K562 (cell line): ENCODE measurements around the gene TMEM92. TPM values are rescaled to one million over a fixed set of nuclear protein-coding genes. Genes with fewer than 3 reads are reported as not detected.

ENCODE experiments used
- ARID1B ChIP-seq: fragments of 450-650 bp; IDR thresholded peaks from 2 replicates; pipeline ENCODE4 v1.6.1; 2016; ENCODE audit warnings: antibody characterized with exemption, mild to moderate bottlenecking, inconsistent platforms
- ARID3A ChIP-seq: IDR thresholded peaks from 2 replicates; pipeline ENCODE4 v1.6.1; 2012; ENCODE audit warnings: low read depth, low read length, improper control_type of control experiment, borderline replicate concordance
- CCNT2 ChIP-seq: IDR thresholded peaks from 2 replicates; pipeline ENCODE4 v1.6.1; 2011; ENCODE audit warnings: borderline replicate concordance, low read depth, mild to moderate bottlenecking, moderate library complexity, mixed read lengths, low read length; ENCODE audit not compliant: insufficient read length; ENCODE audit errors: extremely low read depth
- CTCF ChIP-seq, 3 experiments: IDR thresholded peaks in 2 of 3; conservative IDR thresholded peaks in 1 of 3; 2 replicates each; pipeline ENCODE4 v1.5.1; 2011 to 2012; ENCODE audit warnings: low read length in 3 of 3, mild to moderate bottlenecking in 3 of 3, control low read depth in 2 of 3, improper control_type of control experiment in 1 of 3, inconsistent platforms in 1 of 3, low read depth in 1 of 3, mixed read lengths in 1 of 3, moderate library complexity in 1 of 3; ENCODE audit not compliant: insufficient read depth in 2 of 3
- EHMT2 ChIP-seq: fragments of 450-650 bp; IDR thresholded peaks from 2 replicates; pipeline ENCODE4 v1.6.1; 2018; ENCODE audit warnings: antibody characterized with exemption
- HLTF ChIP-seq: fragments of 450-650 bp; IDR thresholded peaks from 2 replicates; pipeline ENCODE4 v1.6.1; 2016
- ILF3 ChIP-seq: fragments of 450-650 bp; IDR thresholded peaks from 2 replicates; pipeline ENCODE4 v1.6.1; 2018; ENCODE audit warnings: antibody characterized with exemption, mild to moderate bottlenecking, moderate library complexity, borderline replicate concordance
- KDM4B ChIP-seq, 2 experiments: fragments of 450-650 bp in 1 of 2; sonication (generic) in 1 of 2; IDR thresholded peaks; 2 replicates each; pipeline ENCODE4 v1.6.1; 2016 to 2017; ENCODE audit warnings: borderline replicate concordance in 2 of 2, antibody characterized with exemption in 1 of 2, low read depth in 1 of 2, mild to moderate bottlenecking in 1 of 2
- L3MBTL2 ChIP-seq: fragments of 450-650 bp; IDR thresholded peaks from 2 replicates; pipeline ENCODE4 v1.6.1; 2016; ENCODE audit warnings: mild to moderate bottlenecking, moderate library complexity
- MAFF ChIP-seq: IDR thresholded peaks from 2 replicates; pipeline ENCODE4 v1.6.1; 2012; ENCODE audit warnings: low read length, improper control_type of control experiment
- MAZ ChIP-seq, 2 experiments: fragments of 450-650 bp in 1 of 2; sonication (generic) in 1 of 2; formaldehyde crosslinking; IDR thresholded peaks in 1 of 2; conservative IDR thresholded peaks in 1 of 2; 2 replicates each; pipeline versions ENCODE4 v1.4.0 to v1.5.0; 2020; ENCODE audit warnings: mild to moderate bottlenecking in 1 of 2, missing genetic modification reagents in 1 of 2
- MEF2A ChIP-seq: IDR thresholded peaks from 2 replicates; pipeline ENCODE4 v1.6.1; 2011; ENCODE audit warnings: low read depth, mild to moderate bottlenecking, low read length, moderate library complexity; ENCODE audit not compliant: control insufficient read depth
- MEF2D ChIP-seq: conservative IDR thresholded peaks from 2 replicates; pipeline ENCODE4 v1.6.1; 2016; ENCODE audit warnings: low read depth, missing genetic modification characterization, missing compliant biosample characterization
- NBN ChIP-seq: fragments of 450-650 bp; IDR thresholded peaks from 2 replicates; pipeline ENCODE4 v1.6.1; 2016; ENCODE audit warnings: low read depth, mild to moderate bottlenecking
- NFIC ChIP-seq: fragments of 450-650 bp; IDR thresholded peaks from 2 replicates; pipeline ENCODE4 v1.6.1; 2017; ENCODE audit warnings: mild to moderate bottlenecking, inconsistent platforms
- NUFIP1 ChIP-seq: fragments of 450-650 bp; IDR thresholded peaks from 2 replicates; pipeline ENCODE4 v1.6.1; 2018; ENCODE audit not compliant: partially characterized antibody
- PHF20 ChIP-seq: fragments of 450-650 bp; IDR thresholded peaks from 2 replicates; pipeline ENCODE4 v1.6.1; 2018; ENCODE audit not compliant: partially characterized antibody
- SRSF1 ChIP-seq: fragments of 200-400 bp; formaldehyde crosslinking; IDR thresholded peaks from 2 replicates; pipeline ENCODE4 v1.6.1; 2017; ENCODE audit warnings: mild to moderate bottlenecking, low read depth, low read length, moderate library complexity
- TCF7 ChIP-seq: sonication (generic); IDR thresholded peaks from 2 replicates; pipeline ENCODE4 v1.6.1; 2016; ENCODE audit warnings: antibody characterized with exemption, borderline replicate concordance
- U2AF1 ChIP-seq: fragments of 200-400 bp; formaldehyde crosslinking; optimal IDR thresholded peaks from 2 replicates; pipeline ENCODE3; 2017; ENCODE audit warnings: mild to moderate bottlenecking, low read depth, low read length, moderate library complexity
- U2AF2 ChIP-seq: fragments of 200-400 bp; formaldehyde crosslinking; optimal IDR thresholded peaks from 2 replicates; pipeline ENCODE3; 2017; ENCODE audit warnings: low read depth, mild to moderate bottlenecking, low read length
- ZNF707 ChIP-seq: fragments of 250-450 bp; sonication (Bioruptor Pico); conservative IDR thresholded peaks from 2 replicates; pipeline ENCODE4 v1.8.0; 2022; ENCODE audit warnings: inconsistent platforms, mild to moderate bottlenecking, moderate library complexity
- ZNF717 ChIP-seq: fragments of 250-450 bp; sonication (Bioruptor Pico); IDR thresholded peaks from 2 replicates; pipeline ENCODE4 v1.5.0; 2021
- ZNF740 ChIP-seq, 3 experiments: fragments of 200-800 bp in 1 of 3; sonication (Bioruptor generic) in 1 of 3; sonication (generic) in 1 of 3; formaldehyde crosslinking in 1 of 3; IDR thresholded peaks; 2 replicates each; pipeline versions ENCODE4 v1.6.1 to v1.8.0; 2016 to 2022; ENCODE audit warnings: mild to moderate bottlenecking in 2 of 3, missing compliant biosample characterization in 2 of 3, missing genetic modification characterization in 2 of 3, missing genetic modification reagents in 1 of 3
- polyA plus RNA-seq, 8 experiments: library from polyadenylated mRNA; depleted of rRNA in 4 of 8; stranded (reverse) in 5 of 8; unstranded in 3 of 8; fragments of >200 nt; fragmentation: Nextera tagmentation in 2 of 8; fragmentation: Illumina TruSeq in 1 of 8; extraction: Ambion mirVana in 2 of 8; extraction: Trizol in 1 of 8; gene quantifications; 2 replicates each; pipeline versions ENCODE4 v1.2.1 to v1.2.3, GENCODE V29; 2011 to 2014; ENCODE audit warnings: inconsistent platforms in 1 of 8, missing spikeins in 1 of 8
- total RNA-seq, 7 experiments: library from RNA; depleted of rRNA in 6 of 7; stranded (reverse); fragments of >200 nt in 6 of 7; fragmentation: Illumina TruSeq in 2 of 7; extraction: Trizol in 2 of 7; gene quantifications; 2 replicates each; pipeline versions ENCODE4 v1.2.1 to v1.2.3, GENCODE V29; 2011 to 2021; ENCODE audit warnings: low replicate concordance in 1 of 7

The TMEM92 gene
- total and polyA plus RNA-seq, 9 of the 15 experiments (the other 6 are each of a cell fraction or from before 2014, with no cell fraction given): 0.14 to 2.1 (median 0.40) TPM

GRCh38 chr17:50319306-50320004 is 45.2 kb downstream of the TMEM92 start (continued):
- TF ChIP-seq CTCF (IDR thresholded peaks at IDR 0.05 in 2 of 3, conservative IDR thresholded peaks at IDR 0.05 in 1 of 3; ENCODE audit: insufficient read depth in 2 of 3, low read depth in 1 of 3, low read length in 3 of 3) (no peak), EHMT2 (no peak), NBN (no peak), KDM4B (IDR thresholded peaks at IDR 0.05; ENCODE audit: borderline replicate concordance in 2 of 2, low read depth in 1 of 2) (no peak), MAFF (no peak), ZNF707 (CRISPR knock-in tag) (no peak), U2AF1 (no peak), ARID1B (no peak), CCNT2 (no peak), SRSF1 (no peak), L3MBTL2 (no peak), ARID3A (no peak), U2AF2 (no peak), MAZ (CRISPR knock-in tag; conservative IDR thresholded peaks at IDR 0.05 in 1 of 2, IDR thresholded peaks at IDR 0.05 in 1 of 2) (peak in 1 of 2 experiments; percentile 41; a peak in 1 of 4 replicates), MEF2A (no peak), ZNF740 (CRISPR knock-in tag; IDR thresholded peaks at IDR 0.05) (no peak), ZNF740 (tag; IDR thresholded peaks at IDR 0.05) (peak in 1 of 2 experiments; percentile 93; a peak in 2 of 4 replicates), NFIC (no peak), MEF2D (peak; percentile 90), ILF3 (no peak), PHF20 (no peak), ZNF717 (CRISPR knock-in tag) (peak; percentile 26; the same call in 1 of the 2 replicates), TCF7 (no peak), HLTF (no peak), NUFIP1 (no peak)
